ENCODE data around the gene NBPF1. TPM values are rescaled to one million over a fixed set of nuclear protein-coding genes. Genes with fewer than 3 reads are reported as not detected.

NBPF1 gene
- total and polyA plus RNA-seq, 9 of the 15 experiments (the other 6 are each of a cell fraction or from before 2014, with no cell fraction given), result 5.2 to 42.6 (median 24.1) TPM

GRCh38 chr1:16613185-16614147 lies at the start of gene NBPF1 (continued):
- TF ChIP-seq DNMT1 (IDR thresholded peaks at IDR 0.05) (no peak), ZBTB1 (CRISPR knock-in tag; IDR thresholded peaks at IDR 0.05; ENCODE audit: borderline replicate concordance, low read depth) (no peak), FOXA3 (CRISPR knock-in tag; conservative IDR thresholded peaks at IDR 0.05 in 1 of 2, IDR thresholded peaks at IDR 0.05 in 1 of 2) (no peak; a peak in 1 of 4 replicates), L3MBTL2 (IDR thresholded peaks at IDR 0.05) (no peak), CREB5 (CRISPR knock-in tag; IDR thresholded peaks at IDR 0.05) (no peak), ADNP (tag; IDR thresholded peaks at IDR 0.05) (no peak), SREBF1 (IDR thresholded peaks at IDR 0.05; ENCODE audit: borderline replicate concordance, low read depth, low read length) (no peak), TBP (optimal IDR thresholded peaks at IDR 0.05; ENCODE audit: low read depth, low read length) (peak; percentile 65), ESRRB (CRISPR knock-in tag; IDR thresholded peaks at IDR 0.05; ENCODE audit: borderline replicate concordance) (peak; percentile 68; the same call in 1 of the 2 replicates), ZNF277 (CRISPR knock-in tag; IDR thresholded peaks at IDR 0.05; ENCODE audit: borderline replicate concordance) (no peak), ZNF785 (CRISPR knock-in tag; IDR thresholded peaks at IDR 0.05) (no peak), KLF13 (tag; IDR thresholded peaks at IDR 0.05; ENCODE audit: borderline replicate concordance, low read depth) (peak; percentile 99), ZNF121 (CRISPR knock-in tag; conservative IDR thresholded peaks at IDR 0.05) (no peak), ZNF239 (CRISPR knock-in tag; IDR thresholded peaks at IDR 0.05) (peak; percentile 47), SIRT6 (IDR thresholded peaks at IDR 0.05; ENCODE audit: low read depth, low read length) (no peak), CC2D1A (IDR thresholded peaks at IDR 0.05) (no peak)
- TF ChIP-seq, protein P1, sequence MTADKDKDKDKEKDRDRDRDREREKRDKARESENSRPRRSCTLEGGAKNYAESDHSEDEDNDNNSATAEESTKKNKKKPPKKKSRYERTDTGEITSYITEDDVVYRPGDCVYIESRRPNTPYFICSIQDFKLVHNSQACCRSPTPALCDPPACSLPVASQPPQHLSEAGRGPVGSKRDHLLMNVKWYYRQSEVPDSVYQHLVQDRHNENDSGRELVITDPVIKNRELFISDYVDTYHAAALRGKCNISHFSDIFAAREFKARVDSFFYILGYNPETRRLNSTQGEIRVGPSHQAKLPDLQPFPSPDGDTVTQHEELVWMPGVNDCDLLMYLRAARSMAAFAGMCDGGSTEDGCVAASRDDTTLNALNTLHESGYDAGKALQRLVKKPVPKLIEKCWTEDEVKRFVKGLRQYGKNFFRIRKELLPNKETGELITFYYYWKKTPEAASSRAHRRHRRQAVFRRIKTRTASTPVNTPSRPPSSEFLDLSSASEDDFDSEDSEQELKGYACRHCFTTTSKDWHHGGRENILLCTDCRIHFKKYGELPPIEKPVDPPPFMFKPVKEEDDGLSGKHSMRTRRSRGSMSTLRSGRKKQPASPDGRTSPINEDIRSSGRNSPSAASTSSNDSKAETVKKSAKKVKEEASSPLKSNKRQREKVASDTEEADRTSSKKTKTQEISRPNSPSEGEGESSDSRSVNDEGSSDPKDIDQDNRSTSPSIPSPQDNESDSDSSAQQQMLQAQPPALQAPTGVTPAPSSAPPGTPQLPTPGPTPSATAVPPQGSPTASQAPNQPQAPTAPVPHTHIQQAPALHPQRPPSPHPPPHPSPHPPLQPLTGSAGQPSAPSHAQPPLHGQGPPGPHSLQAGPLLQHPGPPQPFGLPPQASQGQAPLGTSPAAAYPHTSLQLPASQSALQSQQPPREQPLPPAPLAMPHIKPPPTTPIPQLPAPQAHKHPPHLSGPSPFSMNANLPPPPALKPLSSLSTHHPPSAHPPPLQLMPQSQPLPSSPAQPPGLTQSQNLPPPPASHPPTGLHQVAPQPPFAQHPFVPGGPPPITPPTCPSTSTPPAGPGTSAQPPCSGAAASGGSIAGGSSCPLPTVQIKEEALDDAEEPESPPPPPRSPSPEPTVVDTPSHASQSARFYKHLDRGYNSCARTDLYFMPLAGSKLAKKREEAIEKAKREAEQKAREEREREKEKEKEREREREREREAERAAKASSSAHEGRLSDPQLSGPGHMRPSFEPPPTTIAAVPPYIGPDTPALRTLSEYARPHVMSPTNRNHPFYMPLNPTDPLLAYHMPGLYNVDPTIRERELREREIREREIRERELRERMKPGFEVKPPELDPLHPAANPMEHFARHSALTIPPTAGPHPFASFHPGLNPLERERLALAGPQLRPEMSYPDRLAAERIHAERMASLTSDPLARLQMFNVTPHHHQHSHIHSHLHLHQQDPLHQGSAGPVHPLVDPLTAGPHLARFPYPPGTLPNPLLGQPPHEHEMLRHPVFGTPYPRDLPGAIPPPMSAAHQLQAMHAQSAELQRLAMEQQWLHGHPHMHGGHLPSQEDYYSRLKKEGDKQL (CRISPR knock-in tag; IDR thresholded peaks at IDR 0.05; ENCODE audit: borderline replicate concordance), result no peak
